Neuronal stem cell (in vitro differentiated cells): ENCODE results near the gene C19orf25.
A peak's percentile ranks its signal among the peaks of the same experiment; 100 is the strongest.

Experiments
- DNase-seq: peaks from one replicate; pipeline ENCODE4 v3.0.0-alpha.2; 2013; ENCODE audit warnings: low spot score
- H2AFZ ChIP-seq: one replicate; pipeline ENCODE4 v1.6.1; 2013; ENCODE audit warnings: mild to moderate bottlenecking, low read length, inconsistent platforms
- H2AK5ac ChIP-seq: 2 replicates; pipeline ENCODE4 v1.6.1; 2013; ENCODE audit warnings: low read depth, mild to moderate bottlenecking, inconsistent platforms, low read length, moderate library complexity, mixed read lengths
- H2BK120ac ChIP-seq: 2 replicates; pipeline ENCODE4 v1.6.1; 2013; ENCODE audit warnings: low read depth, mild to moderate bottlenecking, inconsistent platforms, low read length, moderate library complexity, mixed read lengths
- H2BK12ac ChIP-seq: one replicate; pipeline ENCODE4 v1.6.1; 2013; ENCODE audit warnings: low read length, inconsistent platforms
- H2BK15ac ChIP-seq: 2 replicates; pipeline ENCODE4 v1.6.1; 2013; ENCODE audit warnings: mild to moderate bottlenecking, low read length, inconsistent platforms, mixed read lengths
- H2BK5ac ChIP-seq: one replicate; pipeline ENCODE4 v1.6.1; 2013; ENCODE audit warnings: inconsistent platforms, mild to moderate bottlenecking, low read length, moderate library complexity
- H3K14ac ChIP-seq: one replicate; pipeline ENCODE4 v1.6.1; 2013; ENCODE audit warnings: low read length, inconsistent platforms
- H3K18ac ChIP-seq: 2 replicates; pipeline ENCODE4 v1.6.1; 2013; ENCODE audit warnings: low read length, inconsistent platforms
- H3K23ac ChIP-seq: 2 replicates; pipeline ENCODE4 v1.6.1; 2013; ENCODE audit warnings: low read depth, mild to moderate bottlenecking, mixed read lengths, low read length, inconsistent platforms; ENCODE audit not compliant: poor library complexity
- H3K27ac ChIP-seq: replicated peaks from 3 replicates; pipeline ENCODE4 v1.5.1; 2013; ENCODE audit warnings: low read length, inconsistent platforms
- H3K27me3 ChIP-seq, 3 experiments: 2 replicates each; pipeline ENCODE4 v1.6.1; 2013; ENCODE audit warnings: low read length in 3 of 3, mild to moderate bottlenecking in 2 of 3, inconsistent platforms in 1 of 3, low read depth in 1 of 3, mixed read lengths in 1 of 3, moderate library complexity in 1 of 3; ENCODE audit not compliant: control insufficient read depth in 3 of 3, insufficient read depth in 3 of 3
- H3K36me3 ChIP-seq, 2 donors: replicated peaks in 1 of 2; 2 replicates each; pipeline ENCODE4 v1.6.1; 2013; ENCODE audit warnings: low read length in 2 of 2; ENCODE audit not compliant: control insufficient read depth in 2 of 2, insufficient read depth in 2 of 2
- H3K4ac ChIP-seq: 2 replicates; pipeline ENCODE4 v1.6.1; 2013; ENCODE audit warnings: inconsistent platforms, mild to moderate bottlenecking, low read length, moderate library complexity
- H3K4me1 ChIP-seq, 2 donors: 1 replicate in 1 of 2; 2 replicates in 1 of 2; pipeline ENCODE4 v1.6.1; 2013; ENCODE audit warnings: low read length in 2 of 2, low read depth in 1 of 2; ENCODE audit not compliant: control insufficient read depth in 2 of 2, insufficient read depth in 1 of 2
- H3K4me2 ChIP-seq: one replicate; pipeline ENCODE4 v1.6.1; 2013; ENCODE audit warnings: mild to moderate bottlenecking, low read length, inconsistent platforms; ENCODE audit not compliant: insufficient read depth, poor library complexity, severe bottlenecking
- H3K4me3 ChIP-seq, 2 donors: 2 replicates each; pipeline ENCODE4 v1.5.1; 2013; ENCODE audit warnings: low read length in 2 of 2, mild to moderate bottlenecking in 2 of 2, inconsistent platforms in 1 of 2, moderate library complexity in 1 of 2
- H3K79me1 ChIP-seq: one replicate; pipeline ENCODE4 v1.6.1; 2013; ENCODE audit warnings: low read depth, mild to moderate bottlenecking, inconsistent platforms, low read length, moderate library complexity
- H3K9ac ChIP-seq: one replicate; pipeline ENCODE4 v1.6.1; 2013; ENCODE audit warnings: mild to moderate bottlenecking, low read depth, low read length, inconsistent platforms; ENCODE audit not compliant: poor library complexity
- H3K9me3 ChIP-seq, 2 donors: replicated peaks in 1 of 2; 2 replicates each; pipeline versions ENCODE3 to v1.6.1; 2013; ENCODE audit warnings: low read length in 2 of 2, mild to moderate bottlenecking in 2 of 2, inconsistent platforms in 1 of 2, low read depth in 1 of 2, mixed read lengths in 1 of 2, moderate library complexity in 1 of 2; ENCODE audit not compliant: control insufficient read depth in 2 of 2, insufficient read depth in 1 of 2
- H4K8ac ChIP-seq: one replicate; pipeline ENCODE4 v1.6.1; 2013; ENCODE audit warnings: low read depth, mild to moderate bottlenecking, inconsistent platforms, low read length, moderate library complexity
- H4K91ac ChIP-seq: one replicate; pipeline ENCODE4 v1.6.1; 2013; ENCODE audit warnings: low read length, low read depth, mild to moderate bottlenecking, inconsistent platforms; ENCODE audit not compliant: poor library complexity
- WGBS, 2 donors: extraction: QIAGEN DNeasy Blood & Tissue Kit; methylation state at CpG; one replicate each; pipeline ENCODE4 v1.1.7; 2013; ENCODE audit warnings: missing lambda C conversion rate in 2 of 2, mixed read lengths in 1 of 2; ENCODE audit not compliant: insufficient read length in 2 of 2, insufficient replicate concordance in 1 of 2; ENCODE audit errors: extremely low coverage in 2 of 2; 5-methylcytosine and 5-hydroxymethylcytosine counted together

Gene C19orf25

DNA sequence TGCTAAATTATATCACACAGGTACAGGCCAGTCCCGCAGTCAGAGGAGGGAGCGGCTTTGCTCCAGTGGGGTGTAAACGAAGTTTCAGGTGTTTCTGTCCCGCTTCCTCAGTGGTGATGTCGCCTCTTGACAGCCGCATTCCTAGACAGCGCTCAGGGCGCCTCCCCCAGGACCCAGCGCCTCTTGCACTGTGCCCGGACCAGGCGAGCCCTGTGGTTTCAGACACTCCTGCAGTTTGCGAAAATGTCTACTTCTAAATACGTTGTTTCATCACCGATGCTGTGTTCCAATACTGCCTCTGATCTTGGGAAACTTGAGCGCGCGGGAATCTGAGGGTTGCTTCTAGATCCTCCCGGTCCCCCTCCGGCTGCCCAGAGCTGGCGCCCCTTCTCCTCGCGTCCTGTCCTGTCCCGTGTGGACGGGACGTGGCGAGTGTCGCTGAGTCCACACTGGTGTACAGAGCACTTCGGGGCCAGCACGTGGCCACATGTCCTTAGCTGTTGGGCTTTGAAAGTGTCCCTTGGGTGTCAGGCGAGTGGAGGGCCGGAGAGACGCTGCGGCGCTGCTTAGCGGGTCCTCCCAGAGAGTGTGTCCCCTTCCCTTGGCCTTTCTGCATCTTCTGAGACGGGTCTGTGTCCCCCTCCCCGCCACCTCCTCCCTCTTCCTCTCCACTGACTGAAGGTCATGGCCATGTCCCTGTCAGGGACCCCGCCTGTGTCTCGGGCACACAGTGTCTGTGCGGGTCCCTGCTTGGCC is 55.4 kb downstream of the C19orf25 start:
- H3K14ac ChIP-seq, result peak overlapping the region; percentile 66
- no peak overlapping the region for H2BK5ac ChIP-seq
- H3K4me3 ChIP-seq, result peak overlapping the region in 1 of 2 donors; percentile 49
- H3K4me1 ChIP-seq, result peaks cover 12 to 25% of the 10 kb centered on the region in 2 donors
- no peak overlapping the region for H2BK15ac ChIP-seq
- H3K23ac ChIP-seq, result peak overlapping the region; percentile 86
- H3K9ac ChIP-seq, result peak overlapping the region; percentile 75
- no peak overlapping the region for H3K4ac ChIP-seq
- no peak overlapping the region for H4K8ac ChIP-seq
- no peak overlapping the region for H3K27ac ChIP-seq
- H4K91ac ChIP-seq, result no peak overlapping the region
- peaks cover 46 to 90% of the 10 kb centered on the region in 2 donors for H3K36me3 ChIP-seq
- no peak overlapping the region for H3K4me2 ChIP-seq
- no peaks in the 10 kb centered on the region for H3K9me3 ChIP-seq
- DNase-seq, result no peak
- peaks cover 32% of the 10 kb centered on the region for H3K79me1 ChIP-seq
- H2BK120ac ChIP-seq, result no peak overlapping the region
- H2AK5ac ChIP-seq, result no peak overlapping the region
- H3K18ac ChIP-seq, result peak overlapping the region; percentile 53
- no peak overlapping the region for H2BK12ac ChIP-seq
- no peaks in the 10 kb centered on the region for H3K27me3 ChIP-seq
- WGBS, 2 donors, result no CpG with 5 or more reads among the region's 40 CpGs
- no peak overlapping the region for H2AFZ ChIP-seq
